ENCODE results near the gene HSF4.
A peak's percentile ranks its signal among the peaks of the same experiment; 100 is the strongest.

Gene HSF4

DNA sequence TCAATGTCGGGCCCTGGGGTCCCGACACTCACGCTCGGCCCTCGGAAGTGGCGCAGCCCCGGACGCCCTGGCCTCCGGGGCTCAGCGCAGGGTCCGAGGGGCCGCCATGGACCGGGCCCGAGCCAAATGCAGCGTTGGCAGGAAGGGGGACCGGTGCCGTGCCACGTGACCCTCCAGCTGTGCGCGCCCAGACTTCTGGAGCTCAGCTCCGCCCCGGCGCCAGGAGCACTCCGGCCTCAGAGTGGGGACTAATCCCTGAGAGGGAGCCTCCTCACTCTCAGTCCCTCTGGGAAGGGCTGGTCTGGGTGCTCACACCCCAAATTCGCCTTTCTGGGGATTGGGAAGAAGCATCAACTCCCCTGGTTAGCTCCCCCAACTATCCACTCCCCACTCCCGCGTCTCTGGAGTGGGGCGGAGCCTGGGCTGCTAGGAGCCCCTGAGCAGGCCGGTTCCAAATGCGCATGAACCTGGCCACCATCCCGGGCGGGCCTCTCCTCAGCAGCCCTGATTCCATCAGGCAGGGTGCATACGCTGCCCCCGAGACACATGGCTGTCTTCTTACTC is 13.6 kb upstream of the HSF4 start, which contains the start of gene B3GNT9:
B3GNT9 (minus strand) TSS at position 166 of the 564 bp plus-strand sequence. CDS start 513 bp downstream, outside the sequence.
- peak; percentile 50 for DNase-seq

DNA sequence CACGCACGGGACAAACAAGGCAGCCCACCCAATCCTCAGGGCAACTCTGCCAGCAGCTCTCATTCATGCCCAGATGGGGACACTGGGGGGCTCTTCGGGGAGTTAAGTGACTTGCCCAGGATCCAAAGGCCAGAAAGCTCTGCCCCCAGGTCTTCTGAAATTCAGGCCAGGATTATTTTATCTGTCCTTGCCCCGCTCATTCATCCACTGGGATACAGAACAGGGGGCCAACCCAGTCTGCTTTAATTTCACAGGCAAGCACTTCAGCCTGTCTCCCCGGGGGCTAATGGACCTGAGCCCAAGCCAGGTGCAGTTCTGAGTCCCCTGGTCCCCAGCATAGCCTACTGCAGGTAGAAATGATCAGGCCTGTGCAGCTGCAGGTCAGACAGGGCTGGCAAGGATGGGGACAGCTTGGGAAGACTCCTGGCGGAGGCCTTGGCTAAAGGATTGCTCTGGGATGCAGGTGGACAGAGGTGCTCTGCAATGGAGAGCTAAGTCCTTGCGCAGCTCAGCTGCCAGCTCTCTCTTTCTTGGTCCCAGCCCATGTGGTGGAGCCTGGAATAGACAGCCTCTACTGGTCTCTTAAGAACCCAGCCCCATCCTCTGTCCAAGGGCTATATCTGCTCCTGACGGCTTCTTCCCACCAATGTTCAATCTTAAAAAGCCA is 13.0 kb upstream of the HSF4 start:
- DNase-seq = no peak

DNA sequence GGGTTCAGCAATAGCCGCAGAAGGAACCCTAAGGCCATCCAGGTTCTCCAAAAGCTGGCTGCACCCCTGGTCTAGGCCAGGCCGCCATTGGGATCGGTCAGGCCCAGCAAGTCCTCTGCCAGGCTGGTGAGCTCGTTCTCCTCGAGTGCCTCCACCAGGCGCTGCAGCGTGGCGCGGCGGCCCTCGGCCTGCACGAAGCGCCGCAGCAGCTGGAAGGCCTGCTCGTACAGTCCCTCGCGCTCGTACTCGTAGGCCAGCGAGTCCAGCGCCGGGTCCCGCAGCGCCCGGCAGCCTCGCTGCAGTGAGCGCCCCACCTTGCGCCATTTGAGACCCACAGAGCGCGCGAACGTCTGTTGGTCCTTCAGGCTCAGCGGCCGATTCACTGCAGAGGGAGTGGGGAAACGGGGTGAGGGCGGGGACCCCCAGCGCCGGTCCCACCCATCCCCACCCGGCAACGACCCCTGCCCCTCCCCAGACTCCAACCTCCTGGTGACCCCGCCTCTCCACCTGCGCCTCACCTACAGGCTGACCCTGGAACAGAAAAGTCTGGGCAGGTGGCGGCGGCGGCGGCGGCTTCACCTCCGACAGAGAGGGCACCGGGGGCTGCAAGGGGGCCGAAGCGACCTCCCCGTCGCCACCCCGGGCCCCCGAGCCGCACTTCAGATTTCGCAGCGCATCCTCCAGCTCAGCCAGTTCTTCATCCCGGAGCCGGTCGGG is 9.8 kb upstream of the HSF4 start:
- DNase-seq = no peak

DNA sequence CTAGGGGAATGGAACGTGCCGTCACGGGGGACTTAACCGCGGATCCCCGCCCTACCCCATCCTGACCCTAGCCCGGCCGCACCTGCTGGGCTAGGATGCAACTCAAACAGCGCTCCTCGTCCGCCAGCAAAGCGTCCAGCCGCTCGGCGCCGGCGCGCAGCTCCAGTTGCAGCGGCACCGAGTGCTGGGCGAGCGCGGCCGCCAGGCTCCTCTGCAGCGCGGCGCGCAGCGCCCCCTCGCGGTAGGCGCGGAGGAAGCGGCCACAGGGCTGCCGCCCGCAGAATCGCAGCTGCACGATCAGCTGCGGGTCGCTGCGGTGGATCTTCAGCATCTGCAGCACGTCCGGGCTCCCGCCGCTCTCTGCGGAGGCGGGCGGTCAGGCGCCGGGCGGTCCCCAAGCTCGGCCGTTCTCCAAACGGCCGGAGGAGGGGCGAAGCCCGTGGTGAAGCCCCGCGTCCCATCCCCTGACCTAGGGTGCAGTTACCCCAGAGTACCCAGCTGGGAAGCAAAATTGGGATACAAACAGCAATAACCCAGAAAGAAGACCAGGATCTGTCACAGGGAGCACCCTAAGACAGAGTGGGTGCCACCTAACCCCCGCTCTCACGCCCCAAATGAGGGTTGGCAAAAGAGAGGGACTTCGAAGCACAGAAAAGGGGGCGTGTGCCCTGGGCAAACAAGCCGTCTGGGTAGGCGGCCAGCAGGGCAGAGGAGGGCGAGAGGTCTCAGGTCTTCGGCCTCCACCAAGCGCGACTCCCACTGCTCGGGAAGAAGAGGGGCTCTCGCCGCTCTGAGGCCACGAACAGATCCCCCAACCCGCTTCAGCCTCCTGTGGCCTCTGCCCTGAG is 9.0 kb upstream of the HSF4 start:
- peak; percentile 66 for DNase-seq

DNA sequence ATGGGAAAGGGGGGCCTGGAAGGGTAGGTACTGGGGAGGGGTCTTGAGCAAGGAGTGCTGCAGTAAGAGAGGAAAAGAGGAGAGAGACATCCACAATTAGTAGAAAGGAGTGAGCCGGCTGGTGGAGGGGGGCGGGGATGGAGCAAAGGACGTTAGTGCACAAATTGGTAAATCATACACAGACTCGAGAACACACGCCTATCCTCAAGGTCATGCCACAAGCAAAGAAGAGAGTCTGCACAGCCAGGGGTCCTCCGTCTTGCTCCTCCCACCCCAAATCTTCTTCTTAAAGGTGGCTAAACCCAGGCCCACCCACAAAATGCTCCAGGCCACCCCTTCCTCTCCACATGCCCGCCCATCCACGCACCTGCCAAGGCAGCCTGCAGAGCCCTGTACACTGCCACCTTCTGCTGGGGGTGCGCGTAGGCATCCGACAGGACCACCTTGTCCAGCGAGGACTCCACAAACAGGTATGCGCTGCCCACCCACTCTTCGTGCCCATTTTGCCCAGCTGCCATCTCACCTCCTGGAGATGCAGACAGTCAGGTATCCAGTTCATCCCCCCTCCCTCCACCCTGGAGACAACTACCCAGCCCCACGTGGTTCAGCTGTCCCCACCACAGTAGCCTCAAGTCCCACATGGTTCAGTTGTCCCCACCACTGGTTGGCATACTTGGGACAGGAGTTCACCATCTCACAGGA is 8.3 kb upstream of the HSF4 start:
- DNase-seq = no peak

DNA sequence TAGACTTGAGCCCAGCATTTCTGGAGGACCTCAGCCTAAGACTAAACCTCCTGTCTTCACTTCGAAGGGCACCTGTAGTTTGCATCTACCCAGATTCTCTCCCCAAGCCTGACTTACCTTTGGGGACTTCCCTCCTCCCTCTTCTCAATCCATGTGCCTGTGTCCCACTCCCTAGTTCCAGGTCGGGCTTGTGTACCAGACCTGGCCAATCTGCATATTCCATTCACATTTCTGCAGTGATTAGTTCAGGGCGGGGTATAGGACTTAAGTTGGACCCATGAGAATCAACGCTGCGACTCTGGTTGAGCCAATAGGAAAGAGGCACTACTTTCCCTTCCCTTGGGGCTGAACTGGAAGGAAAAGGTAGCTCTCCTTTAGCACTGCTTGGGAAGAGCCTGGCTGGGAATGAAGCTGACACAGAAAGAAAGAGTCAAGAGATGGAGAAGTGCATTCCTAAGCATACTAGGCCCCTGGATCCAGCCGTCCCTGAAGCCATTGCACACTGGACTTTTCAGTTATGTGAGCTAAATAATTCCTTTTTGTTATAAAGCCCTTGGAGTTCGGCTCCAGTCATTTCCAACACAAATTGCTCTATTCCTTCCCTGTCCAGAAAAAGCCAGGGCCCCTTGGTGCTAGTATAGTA is 7.3 kb upstream of the HSF4 start:
- DNase-seq = no peak

DNA sequence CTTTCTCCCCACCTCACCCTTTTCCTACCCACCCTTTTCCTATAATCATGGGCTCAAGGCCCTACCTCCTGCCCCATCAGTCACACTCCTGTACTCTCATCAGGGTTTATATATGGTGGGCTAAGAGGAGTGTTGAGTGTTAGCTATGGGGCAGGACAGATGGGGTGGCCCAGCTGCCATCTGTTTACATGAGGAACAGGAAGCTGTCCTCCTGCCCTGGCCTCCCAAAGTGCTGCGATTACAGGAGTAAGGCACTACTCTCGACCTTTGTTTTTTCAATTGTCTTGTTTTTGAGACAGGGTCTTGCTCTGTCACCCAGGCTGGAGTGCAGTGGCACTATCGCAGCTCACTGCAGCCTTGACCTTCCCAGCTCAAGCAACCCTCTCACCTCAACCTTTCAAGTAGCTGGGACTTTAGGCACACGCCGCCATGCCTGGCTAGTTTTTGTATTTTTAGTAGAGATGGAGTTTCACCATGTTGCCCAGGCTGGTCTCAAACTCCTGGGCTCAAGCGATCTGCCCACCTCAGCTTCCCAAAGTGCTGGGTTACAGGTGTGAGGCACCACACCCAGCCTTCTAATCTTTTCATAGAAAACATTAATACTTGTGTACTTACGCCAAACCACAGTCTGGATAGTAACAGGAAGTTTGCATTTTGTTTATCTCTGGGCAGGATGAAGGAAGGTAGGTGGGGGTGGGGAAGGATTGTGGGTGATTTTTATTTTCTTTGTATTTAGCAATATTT is 6.5 kb upstream of the HSF4 start:
- DNase-seq = no peak

DNA sequence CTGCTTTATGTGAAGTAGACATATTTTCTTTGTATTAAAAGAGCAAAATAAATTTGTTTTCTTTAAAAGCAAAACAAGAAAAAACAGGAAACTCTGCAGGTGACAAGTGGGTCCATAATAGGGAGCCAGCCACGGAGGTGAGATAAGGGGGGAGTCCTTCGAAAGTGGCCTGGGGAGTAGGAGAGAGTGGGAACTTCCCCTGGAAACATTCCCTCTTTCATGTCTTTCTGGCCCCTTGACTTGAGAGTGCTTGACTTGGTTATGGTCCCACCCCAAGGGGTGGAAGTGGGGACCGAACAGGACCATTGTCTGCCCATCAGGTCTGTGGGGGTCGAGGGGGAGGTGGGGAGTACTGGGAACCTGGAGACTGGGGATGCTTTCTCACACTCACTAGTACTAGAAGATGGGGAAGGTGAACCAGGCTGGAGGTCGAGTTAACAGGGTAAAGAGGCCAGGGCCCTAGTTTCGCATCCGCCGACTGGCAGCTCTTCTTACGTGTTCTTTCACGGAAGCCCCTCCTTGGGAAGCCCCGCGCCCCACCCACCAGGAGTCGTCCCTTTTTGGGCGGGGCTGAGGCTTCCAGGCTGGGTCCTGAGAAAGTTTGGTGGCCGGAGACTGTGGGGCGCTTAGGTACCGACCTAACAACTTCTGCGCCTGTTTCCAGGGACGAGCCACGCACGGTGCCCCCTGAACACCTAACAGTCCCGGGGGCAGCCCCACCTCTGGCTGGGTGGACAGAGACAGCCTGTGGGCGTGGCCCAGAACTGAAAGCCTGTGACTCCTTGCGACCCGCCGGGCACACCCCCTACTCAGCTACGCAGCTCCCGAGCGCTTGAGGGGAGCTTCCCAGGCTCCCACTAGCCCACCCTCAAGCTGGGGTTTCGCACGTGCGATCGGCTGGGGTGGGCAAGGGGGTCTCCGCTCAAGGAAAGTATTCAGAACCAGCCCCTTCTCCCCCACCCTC is 5.6 kb upstream of the HSF4 start:
- DNase-seq = peak; percentile 15

DNA sequence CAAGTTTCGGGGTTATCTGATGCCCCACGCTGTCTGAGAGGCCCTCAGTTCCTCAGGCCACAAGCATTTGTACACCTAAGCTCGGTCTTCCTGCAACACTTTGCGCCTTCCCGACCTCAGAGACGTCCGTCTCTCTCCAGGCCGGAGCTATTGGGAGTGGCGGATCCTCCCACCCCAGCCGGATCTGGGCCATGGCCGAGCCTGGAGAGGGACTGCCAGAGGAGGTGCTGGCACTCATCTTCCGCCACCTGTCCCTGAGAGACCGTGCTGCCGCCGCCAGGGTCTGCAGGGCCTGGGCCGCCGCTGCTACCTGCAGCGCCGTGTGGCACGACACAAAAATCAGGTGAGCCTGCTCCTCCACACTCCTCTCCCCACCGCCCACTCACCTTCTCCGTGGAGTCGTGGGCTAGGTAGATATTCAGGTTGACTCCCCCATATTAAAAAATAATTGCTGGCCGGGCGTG is 2.9 kb upstream of the HSF4 start:
- DNase-seq = no peak

DNA sequence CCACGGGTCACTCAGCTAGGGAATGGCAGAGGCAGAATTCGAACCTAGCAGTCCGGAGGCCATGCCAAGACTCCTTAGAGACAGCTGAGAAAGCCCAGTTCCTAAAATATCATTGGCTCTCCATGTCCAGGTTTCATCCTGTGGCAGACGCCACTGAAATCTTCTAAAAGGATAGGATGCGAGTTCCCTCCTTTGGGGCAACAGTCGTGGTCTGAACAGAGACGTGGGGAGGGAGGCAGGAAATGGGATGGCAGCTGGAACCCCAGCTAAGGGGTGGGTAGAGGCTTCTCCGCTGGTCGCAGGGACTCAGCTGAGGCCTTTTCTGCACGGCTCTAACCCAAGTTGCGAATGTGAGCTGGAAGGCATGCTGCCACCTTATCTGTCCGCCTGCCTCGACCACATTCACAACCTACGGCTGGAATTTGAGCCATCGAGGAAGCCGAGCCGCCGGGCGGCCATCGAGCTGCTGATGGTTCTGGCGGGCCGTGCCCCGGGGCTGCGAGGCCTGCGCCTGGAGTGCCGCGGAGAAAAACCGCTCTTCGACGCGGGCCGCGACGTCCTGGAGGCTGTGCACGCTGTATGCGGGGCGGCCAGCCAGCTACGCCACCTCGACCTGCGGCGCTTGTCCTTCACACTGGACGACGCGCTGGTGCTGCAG is 1.9 kb upstream of the HSF4 start:
- DNase-seq = no peak

DNA sequence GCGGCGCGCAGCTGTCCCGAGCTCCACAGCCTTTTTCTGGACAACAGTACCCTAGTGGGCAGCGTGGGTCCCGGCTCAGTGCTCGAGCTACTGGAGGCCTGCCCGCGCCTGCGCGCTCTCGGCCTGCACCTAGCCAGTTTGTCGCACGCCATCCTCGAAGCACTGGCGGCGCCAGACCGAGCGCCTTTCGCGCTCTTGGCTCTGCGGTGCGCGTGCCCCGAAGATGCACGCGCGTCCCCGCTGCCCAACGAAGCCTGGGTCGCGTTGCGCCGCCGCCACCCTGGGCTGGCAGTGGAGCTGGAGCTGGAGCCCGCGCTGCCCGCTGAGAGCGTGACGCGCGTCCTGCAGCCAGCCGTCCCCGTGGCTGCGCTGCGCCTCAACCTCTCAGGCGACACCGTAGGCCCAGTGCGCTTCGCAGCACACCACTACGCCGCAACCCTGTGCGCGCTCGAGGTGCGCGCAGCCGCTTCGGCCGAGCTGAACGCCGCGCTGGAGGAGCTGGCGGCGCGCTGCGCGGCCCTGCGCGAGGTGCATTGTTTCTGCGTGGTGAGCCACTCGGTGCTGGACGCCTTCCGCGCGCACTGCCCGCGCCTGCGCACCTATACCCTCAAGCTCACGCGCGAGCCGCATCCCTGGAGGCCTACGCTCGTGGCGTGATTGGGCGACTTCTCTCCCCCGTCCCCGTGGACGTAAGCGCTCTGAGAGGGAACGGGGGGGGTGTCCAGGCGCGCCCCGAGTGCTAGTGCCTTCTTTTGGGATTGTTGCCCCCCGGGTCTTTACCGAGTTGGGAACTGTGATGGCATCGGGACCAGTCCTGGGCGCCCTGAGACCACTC is 1.2 kb upstream of the HSF4 start:
- no peak for DNase-seq

DNA sequence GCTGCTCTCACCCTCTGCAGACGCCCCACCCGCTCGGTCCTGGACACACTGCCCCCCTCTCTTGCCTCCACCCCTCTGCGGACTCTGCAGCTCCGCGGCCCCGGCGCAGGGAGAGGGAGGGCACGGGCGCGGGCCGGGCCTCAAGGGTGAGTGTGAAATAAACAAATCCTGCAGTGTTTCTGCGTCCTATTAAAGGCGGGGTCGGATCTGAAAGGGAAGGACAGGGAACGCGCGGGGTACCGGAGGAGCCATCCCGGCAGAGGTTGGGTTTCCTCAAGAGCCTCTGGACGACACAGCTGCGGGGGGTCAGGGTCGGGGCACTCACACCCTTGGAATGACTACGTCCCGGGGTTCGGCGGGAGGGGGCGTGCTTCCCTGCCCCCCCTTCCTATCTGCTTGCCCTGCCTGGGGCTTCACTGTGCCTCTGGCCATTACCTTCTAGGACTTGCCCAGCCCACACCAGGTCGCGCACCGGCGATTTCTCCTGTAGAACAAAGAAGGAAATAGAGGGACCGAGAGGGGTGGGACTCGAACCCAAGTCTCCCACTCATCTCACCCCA is 466 bp upstream of the HSF4 start:
- no peak for DNase-seq

DNA sequence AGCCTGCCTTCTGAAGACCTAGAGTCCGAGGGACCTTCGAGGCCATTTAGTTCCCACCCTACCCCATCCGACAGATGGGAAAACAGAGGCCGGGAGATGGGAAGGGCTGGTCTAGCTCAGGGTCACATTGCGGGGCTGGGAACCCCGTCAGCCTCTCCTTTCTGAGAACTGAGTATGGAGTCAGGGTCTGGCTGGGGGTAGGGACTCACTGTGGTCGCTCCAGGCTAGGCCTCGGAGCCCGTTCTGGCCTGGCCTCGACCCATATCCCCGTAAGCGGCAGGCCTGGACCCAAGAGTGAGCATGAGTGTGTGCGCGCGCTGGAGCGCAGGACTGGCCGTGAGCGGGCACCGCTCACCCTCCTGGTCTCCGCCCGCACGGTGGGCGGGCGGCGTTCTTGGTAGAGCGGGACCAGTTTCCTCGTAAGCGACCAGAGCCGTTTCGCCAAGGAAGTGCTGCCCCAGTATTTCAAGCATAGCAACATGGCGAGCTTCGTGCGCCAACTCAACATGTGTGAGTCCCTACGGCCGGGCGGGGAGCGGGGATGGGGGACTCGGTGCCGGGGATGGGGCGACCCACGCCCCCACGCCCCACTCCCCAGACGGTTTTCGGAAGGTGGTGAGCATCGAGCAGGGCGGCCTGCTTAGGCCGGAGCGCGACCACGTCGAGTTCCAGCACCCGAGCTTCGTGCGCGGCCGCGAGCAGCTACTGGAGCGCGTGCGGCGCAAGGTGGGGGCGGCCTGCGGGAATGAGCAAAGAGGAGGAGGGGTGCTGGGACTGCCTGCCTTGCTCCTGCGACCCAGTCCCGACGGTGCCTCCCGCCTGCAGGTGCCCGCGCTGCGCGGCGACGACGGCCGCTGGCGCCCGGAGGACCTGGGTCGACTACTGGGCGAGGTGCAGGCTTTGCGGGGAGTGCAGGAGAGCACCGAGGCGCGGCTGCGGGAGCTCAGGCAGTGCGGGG is 855 bp downstream of the HSF4 start:
- DNase-seq = no peak

DNA sequence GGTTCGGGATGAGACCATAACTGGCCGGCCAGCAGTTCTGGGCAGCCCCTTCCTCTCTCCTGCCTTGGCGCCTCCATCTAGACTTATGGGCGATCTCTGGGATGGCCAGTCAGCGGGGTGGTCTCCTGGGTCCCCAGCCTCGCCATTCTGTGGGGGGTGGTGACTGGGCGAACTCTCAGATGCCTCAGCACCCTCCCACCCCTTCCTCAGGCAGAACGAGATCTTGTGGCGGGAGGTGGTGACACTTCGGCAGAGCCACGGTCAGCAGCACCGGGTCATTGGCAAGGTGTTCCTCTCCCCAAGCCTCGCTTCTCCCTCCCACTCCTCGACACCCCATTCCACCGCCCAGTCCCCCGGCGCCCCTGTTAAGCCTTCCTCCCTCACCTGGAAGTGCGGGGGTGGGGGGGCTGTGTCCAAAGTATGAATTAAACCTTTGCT is 1.6 kb downstream of the HSF4 start:
- no peak for DNase-seq

DNA sequence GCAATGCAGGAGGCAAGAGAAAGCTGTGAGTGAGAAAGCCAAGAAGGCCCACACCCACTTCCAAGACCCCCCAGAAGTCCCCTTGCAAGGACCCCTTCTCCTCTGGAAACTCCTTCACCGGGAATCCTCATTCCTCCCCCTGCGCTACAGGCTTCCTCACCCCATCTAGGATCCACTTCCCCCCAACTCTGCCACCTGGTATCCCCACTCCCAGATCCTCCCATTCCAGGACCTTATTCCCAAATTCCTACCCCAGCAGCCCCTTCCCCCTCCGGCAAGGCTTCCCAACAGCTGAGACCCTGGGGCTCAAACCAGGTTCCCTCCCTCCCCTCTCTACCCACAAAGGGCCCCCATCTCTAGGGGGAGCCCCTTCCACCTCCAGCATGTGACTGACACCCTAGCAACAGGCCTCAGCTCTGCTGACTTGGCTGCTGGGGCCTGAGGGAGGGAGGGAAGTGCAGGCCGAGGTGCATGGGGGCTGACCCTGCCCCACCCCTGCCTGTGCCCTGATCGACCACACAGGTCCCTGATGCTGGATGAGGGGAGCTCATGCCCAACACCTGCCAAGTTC is 2.1 kb downstream of the HSF4 start:
- DNase-seq = no peak

DNA sequence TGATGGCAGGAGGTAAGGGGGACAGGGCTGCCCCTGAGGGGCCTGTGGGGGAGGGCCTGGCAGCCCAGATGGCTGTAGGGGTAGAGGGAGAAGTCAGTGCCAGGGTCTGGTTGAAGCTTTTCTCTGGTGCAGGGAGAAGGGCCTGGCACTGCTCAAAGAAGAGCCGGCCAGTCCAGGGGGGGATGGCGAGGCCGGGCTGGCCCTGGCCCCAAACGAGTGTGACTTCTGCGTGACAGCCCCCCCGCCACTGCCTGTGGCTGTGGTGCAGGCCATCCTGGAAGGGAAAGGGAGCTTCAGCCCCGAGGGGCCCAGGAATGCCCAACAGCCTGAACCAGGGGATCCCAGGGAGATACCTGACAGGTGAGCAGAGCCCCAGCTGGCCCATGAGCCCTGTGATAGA is 3.0 kb downstream of the HSF4 start:
- no peak for DNase-seq

DNA sequence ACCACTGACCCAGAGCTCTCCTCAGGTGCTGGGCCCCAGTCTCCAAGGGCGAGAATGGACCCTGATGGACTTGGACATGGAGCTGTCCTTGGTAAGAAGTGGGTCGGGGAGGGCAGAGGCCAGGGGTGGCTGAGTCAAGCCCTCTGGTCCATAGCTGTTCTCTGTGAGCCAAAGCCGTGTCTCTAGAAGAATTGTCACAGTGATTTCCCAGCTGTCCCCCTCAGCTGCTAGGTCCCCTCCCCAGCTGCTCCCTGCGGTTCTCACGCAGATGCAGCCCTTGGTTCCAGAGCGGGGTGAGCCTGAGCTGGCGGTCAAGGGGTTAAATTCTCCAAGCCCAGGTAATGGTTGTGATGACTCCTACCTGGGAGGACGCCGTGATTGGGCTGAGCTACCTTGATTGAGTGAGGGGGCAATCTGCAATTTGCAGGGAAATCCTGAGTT is 4.5 kb downstream of the HSF4 start:
- no peak for DNase-seq

Data from NCI-H1436 (cell line).